H1 (cell line): ENCODE data around the gene STX2. TPM values are rescaled to one million over a fixed set of nuclear protein-coding genes. Genes with fewer than 3 reads are reported as not detected.

Experiments used
- CTCF ChIA-PET: fragments of 300-600 bp; sonication (Branson Sonifier 250); formaldehyde crosslinking; loops from one replicate; lab custom pipeline; 2021; ENCODE audit not compliant: partially characterized antibody; lab: Charles Lee
- POLR2A ChIA-PET: fragments of 300-600 bp; sonication (Branson Sonifier 250); formaldehyde crosslinking; loops from one replicate; lab custom pipeline; 2021; ENCODE audit warnings: inconsistent platforms; ENCODE audit not compliant: partially characterized antibody; lab: Charles Lee
- DNase-seq, 2 experiments: peaks; one replicate each; pipeline versions ENCODE4 v3.0.0 to v3.0.0-alpha.2; 2010 to 2022; ENCODE audit warnings: low spot score in 2 of 2, low read depth in 1 of 2, mixed read lengths in 1 of 2
- FAIRE-seq: peaks from 2 replicates; lab custom pipeline; 2011; peaks lifted over from hg19 to GRCh38; lab: Jason Lieb, UNC
- H2AFZ ChIP-seq: 2 replicates; pipeline ENCODE4 v1.8.1; 2012; ENCODE audit warnings: low read length, inconsistent platforms
- H2AK5ac ChIP-seq: 2 replicates; pipeline ENCODE4 v1.6.1; 2013; ENCODE audit warnings: low read depth, low read length
- H2BK120ac ChIP-seq: replicated peaks from 2 replicates; pipeline ENCODE3; 2013; ENCODE audit warnings: low read depth, low read length, inconsistent platforms
- H2BK12ac ChIP-seq: 2 replicates; pipeline ENCODE4 v1.6.1; 2013; ENCODE audit warnings: low read depth, low read length
- H2BK15ac ChIP-seq: 2 replicates; pipeline ENCODE4 v1.6.1; 2013; ENCODE audit warnings: low read length
- H2BK20ac ChIP-seq: 2 replicates; pipeline ENCODE4 v1.6.1; 2013; ENCODE audit warnings: low read length
- H2BK5ac ChIP-seq: 2 replicates; pipeline ENCODE4 v1.6.1; 2013; ENCODE audit warnings: low read depth, low read length
- H3K14ac ChIP-seq: 2 replicates; pipeline ENCODE4 v1.6.1; 2013; ENCODE audit warnings: inconsistent platforms; ENCODE audit not compliant: insufficient read length
- H3K18ac ChIP-seq: 2 replicates; pipeline ENCODE4 v1.6.1; 2013; ENCODE audit warnings: low read length; ENCODE audit errors: extremely low read depth
- H3K23ac ChIP-seq: 2 replicates; pipeline ENCODE4 v1.6.1; 2013; ENCODE audit warnings: inconsistent platforms; ENCODE audit not compliant: insufficient read length
- H3K23me2 ChIP-seq: 2 replicates; pipeline ENCODE4 v1.6.1; 2013; ENCODE audit warnings: low read depth, low read length
- H3K27ac ChIP-seq: 2 replicates; pipeline ENCODE4 v1.6.1; 2011; ENCODE audit warnings: low read depth, low read length, inconsistent platforms
- H3K27me3 ChIP-seq, 4 experiments: replicated peaks in 1 of 4; 1 replicate in 1 of 4; 2 replicates in 3 of 4; pipeline versions ENCODE4 v1.6.1 to v1.8.1; 2011 to 2013; ENCODE audit warnings: low read length in 3 of 4, mild to moderate bottlenecking in 3 of 4, inconsistent platforms in 2 of 4, mixed read lengths in 2 of 4, moderate library complexity in 1 of 4; ENCODE audit not compliant: control insufficient read depth in 3 of 4, insufficient read depth in 3 of 4; ENCODE audit errors: extremely low read depth in 1 of 4
- H3K36me3 ChIP-seq, 4 experiments: 2 replicates each; pipeline versions ENCODE4 v1.6.1 to v1.8.1; 2011 to 2013; ENCODE audit warnings: mild to moderate bottlenecking in 4 of 4, low read length in 3 of 4, moderate library complexity in 2 of 4, control low read depth in 1 of 4, inconsistent platforms in 1 of 4; ENCODE audit not compliant: insufficient read depth in 4 of 4, control insufficient read depth in 2 of 4
- H3K4ac ChIP-seq: replicated peaks from 2 replicates; pipeline ENCODE3; 2013; ENCODE audit warnings: low read length, low read depth, mixed read lengths, inconsistent platforms; ENCODE audit not compliant: insufficient read length
- H3K4me1 ChIP-seq, 4 experiments: replicated peaks in 1 of 4; 1 replicate in 1 of 4; 2 replicates in 3 of 4; pipeline versions ENCODE4 v1.6.1 to v1.8.1; 2011 to 2013; ENCODE audit warnings: low read length in 3 of 4, inconsistent platforms in 2 of 4, mixed read lengths in 1 of 4; ENCODE audit not compliant: insufficient read depth in 4 of 4, control insufficient read depth in 3 of 4
- H3K4me2 ChIP-seq, 2 experiments: 2 replicates each; pipeline versions ENCODE4 v1.6.1 to v1.8.1; 2011 to 2013; ENCODE audit warnings: low read depth in 2 of 2, low read length in 2 of 2, control low read depth in 1 of 2, inconsistent platforms in 1 of 2, mild to moderate bottlenecking in 1 of 2; ENCODE audit not compliant: insufficient read depth in 1 of 2
- H3K4me3 ChIP-seq, 4 experiments: fragments of 200-600, 300-600 bp in 1 of 4; sonication (generic), shearing (Covaris generic), sonication (Bioruptor Twin) in 1 of 4; 2 replicates each; pipeline versions ENCODE4 v1.5.1 to v1.8.1; 2011 to 2016; ENCODE audit warnings: low read length in 4 of 4, low read depth in 3 of 4, control low read depth in 2 of 4, inconsistent platforms in 2 of 4, mild to moderate bottlenecking in 2 of 4, mixed read lengths in 1 of 4, moderate library complexity in 1 of 4; ENCODE audit not compliant: insufficient read depth in 2 of 4; ENCODE audit errors: extremely low read depth in 1 of 4
- H3K56ac ChIP-seq: replicated peaks from 2 replicates; pipeline ENCODE3; 2013; ENCODE audit warnings: low read depth, mild to moderate bottlenecking, mixed read lengths, low read length, inconsistent platforms; ENCODE audit not compliant: insufficient read length
- H3K79me1 ChIP-seq: 2 replicates; pipeline ENCODE4 v1.6.1; 2013; ENCODE audit warnings: low read depth, low read length, control low read depth
- H3K79me2 ChIP-seq, 2 experiments: 2 replicates each; pipeline versions ENCODE4 v1.6.1 to v1.8.1; 2012 to 2013; ENCODE audit warnings: low read length in 2 of 2, mild to moderate bottlenecking in 2 of 2, inconsistent platforms in 1 of 2; ENCODE audit not compliant: insufficient read depth in 2 of 2, control insufficient read depth in 1 of 2
- H3K9ac ChIP-seq, 4 experiments: replicated peaks in 1 of 4; 1 replicate in 1 of 4; 2 replicates in 3 of 4; pipeline versions ENCODE4 v1.6.1 to v1.8.1; 2011 to 2013; ENCODE audit warnings: low read depth in 3 of 4, low read length in 3 of 4, control low read depth in 2 of 4, mild to moderate bottlenecking in 2 of 4, moderate library complexity in 2 of 4, inconsistent platforms in 1 of 4; ENCODE audit errors: extremely low read depth in 1 of 4
- H3K9me3 ChIP-seq, 2 experiments: 2 replicates each; pipeline versions ENCODE4 v1.6.1 to v1.8.1; 2012 to 2013; ENCODE audit warnings: mild to moderate bottlenecking in 2 of 2, moderate library complexity in 2 of 2, control low read depth in 1 of 2, inconsistent platforms in 1 of 2, low read depth in 1 of 2, low read length in 1 of 2, mixed read lengths in 1 of 2; ENCODE audit not compliant: insufficient read depth in 2 of 2
- H4K20me1 ChIP-seq, 2 experiments: replicated peaks in 1 of 2; 2 replicates each; pipeline versions ENCODE3 to v1.8.1; 2011 to 2013; ENCODE audit warnings: inconsistent platforms in 2 of 2, low read length in 2 of 2, mild to moderate bottlenecking in 1 of 2; ENCODE audit not compliant: insufficient read depth in 2 of 2, control insufficient read depth in 1 of 2
- H4K5ac ChIP-seq: 2 replicates; pipeline ENCODE4 v1.6.1; 2013; ENCODE audit warnings: low read length, low read depth, mixed read lengths, inconsistent platforms; ENCODE audit not compliant: insufficient read length
- H4K8ac ChIP-seq: 2 replicates; pipeline ENCODE4 v1.8.0; 2013; ENCODE audit warnings: mild to moderate bottlenecking, moderate library complexity, low read length, inconsistent platforms; ENCODE audit not compliant: insufficient read depth; ENCODE audit errors: extremely low read depth
- H4K91ac ChIP-seq: replicated peaks from 2 replicates; pipeline ENCODE3; 2013; ENCODE audit warnings: low read length, mixed read lengths, inconsistent platforms; ENCODE audit not compliant: insufficient read length
- ASH2L ChIP-seq: fragments of 200-600, 300-600 bp; sonication (generic); IDR thresholded peaks from one replicate; pipeline ENCODE4 v1.7.1; 2017; ENCODE audit warnings: low read length
- ATF3 ChIP-seq: IDR thresholded peaks from 2 replicates; pipeline ENCODE4 v1.6.1; 2011; ENCODE audit warnings: low read depth, mild to moderate bottlenecking, low read length; ENCODE audit not compliant: insufficient read depth
- BRCA1 ChIP-seq: IDR thresholded peaks from 2 replicates; pipeline ENCODE4 v1.6.1; 2012; ENCODE audit warnings: low read depth, low read length, improper control_type of control experiment
- CHD1 ChIP-seq: IDR thresholded peaks from 2 replicates; pipeline ENCODE4 v1.6.1; 2012; ENCODE audit warnings: low read depth, low read length, improper control_type of control experiment
- CTBP2 ChIP-seq: IDR thresholded peaks from 2 replicates; pipeline ENCODE4 v1.7.0; 2011; ENCODE audit warnings: borderline replicate concordance, mild to moderate bottlenecking, moderate library complexity, mixed read lengths, low read length; ENCODE audit not compliant: insufficient read depth, insufficient read length
- EZH2 ChIP-seq: fragments of 200-600 bp; sonication (generic); IDR thresholded peaks from 2 replicates; pipeline ENCODE4 v1.7.1; 2012; ENCODE audit warnings: low read depth, mild to moderate bottlenecking, moderate library complexity, low read length, inconsistent platforms; ENCODE audit not compliant: severe bottlenecking
- POLR2A ChIP-seq, 2 experiments: IDR thresholded peaks; 1 replicate in 1 of 2; 2 replicates in 1 of 2; pipeline ENCODE4 v1.6.1; 2011; ENCODE audit warnings: low read depth in 2 of 2, low read length in 2 of 2, mild to moderate bottlenecking in 2 of 2; ENCODE audit errors: control extremely low read depth in 1 of 2
- RFX5 ChIP-seq: IDR thresholded peaks from 2 replicates; pipeline ENCODE4 v1.6.1; 2011; ENCODE audit warnings: low read depth, low read length, improper control_type of control experiment, borderline replicate concordance
- RXRA ChIP-seq: IDR thresholded peaks from 2 replicates; pipeline ENCODE4 v1.6.1; 2011; ENCODE audit warnings: low read depth, mild to moderate bottlenecking, low read length, moderate library complexity; ENCODE audit not compliant: insufficient read depth
- SRF ChIP-seq: IDR thresholded peaks from 2 replicates; pipeline ENCODE4 v1.6.1; 2011; ENCODE audit warnings: mild to moderate bottlenecking, low read depth, low read length, moderate library complexity
- TAF1 ChIP-seq: IDR thresholded peaks from 2 replicates; pipeline ENCODE4 v1.6.1; 2011; ENCODE audit warnings: mild to moderate bottlenecking, low read depth, low read length
- TEAD4 ChIP-seq: IDR thresholded peaks from 2 replicates; pipeline ENCODE4 v1.6.1; 2012; ENCODE audit warnings: low read depth, low read length, inconsistent platforms, mixed read lengths
- USF2 ChIP-seq: IDR thresholded peaks from 2 replicates; pipeline ENCODE4 v1.6.1; 2011; ENCODE audit warnings: low read length, improper control_type of control experiment
- WGBS, 2 experiments: shearing (Covaris generic) in 1 of 2; methylation state at CpG; one replicate each; pipeline versions ENCODE4 v1.1.6 to v1.1.7; 2013 to 2015; ENCODE audit warnings: low lambda C conversion rate in 2 of 2, mixed read lengths in 2 of 2, inconsistent platforms in 1 of 2, low coverage in 1 of 2, missing lambda C conversion rate in 1 of 2; ENCODE audit not compliant: insufficient replicate concordance in 2 of 2, insufficient coverage in 1 of 2, insufficient read length in 1 of 2; ENCODE audit errors: extremely low coverage in 1 of 2, missing lambda C conversion rate in 1 of 2; 5-methylcytosine and 5-hydroxymethylcytosine counted together
- polyA plus RNA-seq, 7 experiments: library from polyadenylated mRNA; depleted of rRNA in 3 of 7; stranded (reverse) in 5 of 7; unstranded in 2 of 7; fragments of >200 nt in 5 of 7; fragments of 200-250 nt in 2 of 7; gene quantifications; 1 replicate in 5 of 7; 2 replicates in 1 of 7; 4 replicates in 1 of 7; pipeline versions ENCODE4 v1.2.1 to v1.2.3, GENCODE V29; 2011 to 2013; ENCODE audit warnings: missing spikeins in 2 of 7, mixed read lengths in 2 of 7
- total RNA-seq: library from RNA; stranded (reverse); fragmentation: NEBNext Ultra II Directional; extraction: Animal tissue kit (Norgen Biotek cat#: 25700); gene quantifications from 2 replicates; pipeline ENCODE4 v1.2.1, GENCODE V29; 2021

Gene STX2
- total and polyA plus RNA-seq, 2 of the 8 experiments (the other 6 are each of a cell fraction or from before 2014, with no cell fraction given), result 20.0 to 26.3 TPM

GRCh38 chr12:130768120-130768519 lies 70.9 kb downstream of the STX2 start:
- Histone ChIP-seq H3K56ac (no peak overlapping the region), H3K4me3 (no peak overlapping the region), H4K20me1 (peaks cover 0 to 8% of the 10 kb centered on the region in 2 experiments), H3K9me3 (peaks cover 5 to 13% of the 10 kb centered on the region in 2 experiments; a peak in 2 of 4 replicates), H3K4me2 (no peak overlapping the region), H3K9ac (no peak overlapping the region), H2BK20ac (no peak overlapping the region), H3K4me1 (no peaks in the 10 kb centered on the region), H3K18ac (no peak overlapping the region), H3K27ac (no peak overlapping the region), H3K36me3 (peaks cover 0 to 13% (median 3%) of the 10 kb centered on the region in 4 experiments; a peak in 2 of 8 replicates), H2BK120ac (no peak overlapping the region), H3K23ac (no peak overlapping the region), H4K8ac (no peak overlapping the region; the same call in 1 of the 2 replicates), H4K91ac (no peak overlapping the region), H2BK15ac (no peak overlapping the region), H2AK5ac (no peak overlapping the region), H3K27me3 (peaks cover 0 to 6% (median 0%) of the 10 kb centered on the region in 4 experiments; a peak in 1 of 7 replicates), H3K4ac (no peak overlapping the region), H3K23me2 (peaks cover 18% of the 10 kb centered on the region), H2AFZ (no peak overlapping the region), H2BK12ac (no peak overlapping the region), H3K79me1 (no peaks in the 10 kb centered on the region), H2BK5ac (no peak overlapping the region), H3K79me2 (peaks cover 0 to 14% of the 10 kb centered on the region in 2 experiments; a peak in 1 of 4 replicates), H3K14ac (no peak overlapping the region), H4K5ac (no peak overlapping the region)
- FAIRE-seq, result no peak
- ChIA-PET CTCF (interaction anchor here (1.0 to 1.9 kb wide), 2 partner anchors 48 to 58 kb away, joined by 4 to 5 read pairs; no protein-coding TSS in a partner anchor), POLR2A (no interaction called here)
- no peak for DNase-seq
- 86% methylated on average over 9 of the region's 9 CpGs; no CpG with 5 or more reads in 1 of the 2 experiments for WGBS, 2 experiments
- TF ChIP-seq RFX5 (no peak), BRCA1 (no peak), EZH2 (no peak), POLR2A (IDR thresholded peaks at IDR 0.05; ENCODE audit: control extremely low read depth in 1 of 2, low read depth in 2 of 2, low read length in 2 of 2) (no peak), ASH2L (no peak), CHD1 (no peak), CTBP2 (no peak), TEAD4 (no peak), USF2 (no peak), ATF3 (no peak), TAF1 (no peak), RXRA (no peak), SRF (no peak)
